B cell (primary cell): ENCODE data around the gene CAPN14.
"Not testable (repeated sequence)": the region's sequence is repeated elsewhere in the genome, so short reads cannot be mapped to it uniquely, and the experiment has no call there.

Experiments
- EZH2 ChIP-seq: IDR thresholded peaks from 2 replicates; pipeline ENCODE4 v1.6.1; 2012; ENCODE audit warnings: borderline replicate concordance, low read depth, mild to moderate bottlenecking, moderate library complexity, low read length; ENCODE audit not compliant: insufficient read depth, poor library complexity, severe bottlenecking
- TF ChIP-seq, protein P1 (sequence below): fragments of 200-600 bp; IDR thresholded peaks from one replicate; pipeline ENCODE4 v1.8.0; 2022; ENCODE audit warnings: antibody characterized with exemption, mild to moderate bottlenecking

DNA sequence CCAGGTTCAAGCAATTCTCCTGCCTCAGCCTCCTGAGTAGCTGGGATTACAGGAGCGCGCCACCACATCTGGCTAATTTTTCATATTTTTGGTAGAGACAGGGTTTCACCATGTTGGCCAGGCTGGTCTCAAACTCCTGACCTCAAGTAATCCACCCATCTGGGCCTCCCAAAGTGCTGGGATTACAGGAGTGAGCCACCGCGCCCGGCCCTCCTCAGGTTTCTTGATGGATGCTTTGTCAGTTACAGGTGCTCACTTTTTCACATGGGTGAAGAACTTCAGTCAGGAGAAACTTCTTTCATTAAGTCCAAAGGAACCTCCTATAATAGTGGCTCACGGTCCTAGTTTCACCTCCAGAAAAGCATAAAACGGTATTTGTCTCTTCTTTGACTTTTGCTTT lies 33.3 kb downstream of the CAPN14 start:
- TF ChIP-seq EZH2, result not testable (repeated sequence)
- TF ChIP-seq, protein P1, sequence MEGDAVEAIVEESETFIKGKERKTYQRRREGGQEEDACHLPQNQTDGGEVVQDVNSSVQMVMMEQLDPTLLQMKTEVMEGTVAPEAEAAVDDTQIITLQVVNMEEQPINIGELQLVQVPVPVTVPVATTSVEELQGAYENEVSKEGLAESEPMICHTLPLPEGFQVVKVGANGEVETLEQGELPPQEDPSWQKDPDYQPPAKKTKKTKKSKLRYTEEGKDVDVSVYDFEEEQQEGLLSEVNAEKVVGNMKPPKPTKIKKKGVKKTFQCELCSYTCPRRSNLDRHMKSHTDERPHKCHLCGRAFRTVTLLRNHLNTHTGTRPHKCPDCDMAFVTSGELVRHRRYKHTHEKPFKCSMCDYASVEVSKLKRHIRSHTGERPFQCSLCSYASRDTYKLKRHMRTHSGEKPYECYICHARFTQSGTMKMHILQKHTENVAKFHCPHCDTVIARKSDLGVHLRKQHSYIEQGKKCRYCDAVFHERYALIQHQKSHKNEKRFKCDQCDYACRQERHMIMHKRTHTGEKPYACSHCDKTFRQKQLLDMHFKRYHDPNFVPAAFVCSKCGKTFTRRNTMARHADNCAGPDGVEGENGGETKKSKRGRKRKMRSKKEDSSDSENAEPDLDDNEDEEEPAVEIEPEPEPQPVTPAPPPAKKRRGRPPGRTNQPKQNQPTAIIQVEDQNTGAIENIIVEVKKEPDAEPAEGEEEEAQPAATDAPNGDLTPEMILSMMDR, result not testable (repeated sequence)
